SU-DHL-6 (cell line): Measurements from ENCODE around the gene RFX1.

ENCODE experiments used
- CTCF ChIP-seq: fragments of 200-600 bp; sonication (generic); IDR thresholded peaks from one replicate; pipeline ENCODE4 v1.5.1; 2017; ENCODE audit warnings: antibody characterized with exemption, mild to moderate bottlenecking, low read length, moderate library complexity; ENCODE audit not compliant: insufficient read depth, poor library complexity, severe bottlenecking
- EZH2phosphoT487 ChIP-seq: fragments of 200-600 bp; sonication (generic), shearing (Covaris generic); conservative IDR thresholded peaks from 2 replicates; pipeline ENCODE4 v1.6.1; 2018; ENCODE audit warnings: mild to moderate bottlenecking, antibody characterized with exemption, low read length, moderate library complexity, mixed read lengths

- TF ChIP-seq EZH2phosphoT487 = no peak
- no peak for TF ChIP-seq CTCF
Measured at GRCh38 chr19:13974073-13974472, 32.0 kb downstream of the RFX1 start.
